Measurements from ENCODE around the gene HOXB3. TPM values are rescaled to one million over a fixed set of nuclear protein-coding genes. Genes with fewer than 3 reads are reported as not detected.

Gene HOXB3
- total RNA-seq = 10 to 100 TPM; 10.4 to 15.0 TPM
- 100 to 1,000 TPM in 2 of 6 donors, 10 to 100 TPM in 4; 74.9 to 114 (median 94.5) TPM for polyA plus RNA-seq (ENCODE audit: insufficient read length in 6 of 6)
- long read RNA-seq, donor 1, full-length matches to known transcripts = 7 of 17 reads
- long read RNA-seq, donor 1, partial matches to known transcripts = 10 of 17 reads
- long read RNA-seq, donor 1, other reads (novel, unspliced or antisense) = 0 of 17 reads
- long read RNA-seq, donor 2, full-length matches to known transcripts = 7 of 30 reads
- long read RNA-seq, donor 2, partial matches to known transcripts = 23 of 30 reads
- long read RNA-seq, donor 2, other reads (novel, unspliced or antisense) = 0 of 30 reads
- long read RNA-seq, donor 3, full-length matches to known transcripts = 6 of 6 reads
- long read RNA-seq, donor 3, partial matches to known transcripts = 0 of 6 reads
- long read RNA-seq, donor 3, other reads (novel, unspliced or antisense) = 0 of 6 reads
- long read RNA-seq, donor 4, partial matches to known transcripts = 0 of 1 reads
- long read RNA-seq, donor 4, other reads (novel, unspliced or antisense) = 1 of 1 reads
- long read RNA-seq, donor 5, full-length matches to known transcripts = 6 of 11 reads
- long read RNA-seq, donor 5, partial matches to known transcripts = 5 of 11 reads
- long read RNA-seq, donor 5, other reads (novel, unspliced or antisense) = 0 of 11 reads
- long read RNA-seq, donor 6, full-length matches to known transcripts = 2 of 18 reads
- long read RNA-seq, donor 6, partial matches to known transcripts = 5 of 18 reads
- long read RNA-seq, donor 6, other reads (novel, unspliced or antisense) = 11 of 18 reads
- long read RNA-seq, donor 7, partial matches to known transcripts = 0 of 2 reads
- long read RNA-seq, donor 7, other reads (novel, unspliced or antisense) = 0 of 2 reads
- long read RNA-seq, donor 8, full-length matches to known transcripts = 6 of 11 reads
- long read RNA-seq, donor 8, partial matches to known transcripts = 5 of 11 reads
- long read RNA-seq, donor 8, other reads (novel, unspliced or antisense) = 0 of 11 reads
- long read RNA-seq, donor 9 = 0 reads
- long read RNA-seq, donor 10, partial matches to known transcripts = 0 of 1 reads
- long read RNA-seq, donor 10, other reads (novel, unspliced or antisense) = 1 of 1 reads
- long read RNA-seq, donor 11 = 0 reads
- long read RNA-seq, donor 12, full-length matches to known transcripts = 5 of 13 reads
- long read RNA-seq, donor 12, partial matches to known transcripts = 8 of 13 reads
- long read RNA-seq, donor 12, other reads (novel, unspliced or antisense) = 0 of 13 reads

- H3K9me3 ChIP-seq = no peaks in the 10 kb centered on the region
- intact Hi-C loops (cut with DNase I) = loop anchor here in 1 of 2 donors (5.0 to 10.0 kb wide), 2 partner anchors 98 to 245 kb away; no protein-coding TSS in a partner anchor
- peak within 1 kb of the TSS; percentile 76 to 90 for H3K27ac ChIP-seq
- peak in 1 of 4 donors; percentile 55 for DNase-seq
- H3K4me1 ChIP-seq = peaks cover 4 to 54% of the 10 kb centered on the region in 2 donors
- no peak for ATAC-seq
- no peak for TF ChIP-seq CTCF (IDR thresholded peaks at IDR 0.05)
- peaks cover 58 to 100% of the 10 kb centered on the region in 2 donors for H3K27me3 ChIP-seq
- peak within 1 kb of the TSS; percentile 24 to 26 for H3K4me3 ChIP-seq
- no peaks in the 10 kb centered on the region for H3K36me3 ChIP-seq
These were observed at the start of gene HOXB3 for GRCh38 chr17:48589831-48590606. Gene HOXB3, minus strand, starts transcription at chr17:48590241. Its CDS starts 37,767 bp downstream, at chr17:48552474.

- no peak overlapping the region for H3K27ac ChIP-seq
- TF ChIP-seq CTCF (IDR thresholded peaks at IDR 0.05) = no peak
- intact Hi-C loops (cut with DNase I) = no loop called here
These were observed 49.1 kb upstream of the HOXB3 start for GRCh38 chr17:48639136-48639535.

GRCh38 chr17:48637323-48638260, 47.6 kb upstream of the HOXB3 start:
- no peak for DNase-seq
- Histone ChIP-seq H3K27ac (no peak overlapping the region), H3K4me3 (no peak overlapping the region), H3K9me3 (no peaks in the 10 kb centered on the region), H3K4me1 (no peaks in the 10 kb centered on the region), H3K36me3 (no peaks in the 10 kb centered on the region), H3K27me3 (peaks cover 100% of the 10 kb centered on the region in 2 donors)
- TF ChIP-seq CTCF (IDR thresholded peaks at IDR 0.05) = no peak
- intact Hi-C loops (cut with DNase I) = no loop called here
- no peak for ATAC-seq

More at GRCh38 chr17:48639136-48639535, 49.1 kb upstream of the HOXB3 start:
- H3K4me1 ChIP-seq = no peaks in the 10 kb centered on the region
- no peak for DNase-seq
- H3K27me3 ChIP-seq = peaks cover 100% of the 10 kb centered on the region in 2 donors
- H3K36me3 ChIP-seq = no peaks in the 10 kb centered on the region
- ATAC-seq = no peak
- no peak overlapping the region for H3K4me3 ChIP-seq
- no peaks in the 10 kb centered on the region for H3K9me3 ChIP-seq
